ENCODE measurements around the gene NEO1.

NEO1 gene

DNA sequence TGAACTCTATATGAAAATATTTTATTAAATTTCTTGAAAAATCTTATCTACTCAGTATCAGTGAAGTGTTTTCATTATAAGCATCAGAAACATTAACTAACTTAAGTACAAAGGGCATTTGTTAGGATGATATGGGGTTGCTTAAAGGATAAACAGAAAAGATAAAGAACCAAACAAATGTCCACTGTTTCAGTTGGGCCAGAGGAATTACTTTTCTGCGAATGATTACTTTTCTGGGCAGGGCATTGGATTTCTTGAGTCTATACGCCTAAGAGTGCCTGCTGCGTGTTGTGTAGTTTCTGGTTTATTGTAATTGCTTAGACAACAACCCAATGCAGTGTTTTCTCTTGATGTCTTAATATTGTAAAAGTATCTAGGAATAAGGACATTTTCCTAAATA lies 52.8 kb downstream of the NEO1 start:
- TF ChIP-seq, protein P1, sequence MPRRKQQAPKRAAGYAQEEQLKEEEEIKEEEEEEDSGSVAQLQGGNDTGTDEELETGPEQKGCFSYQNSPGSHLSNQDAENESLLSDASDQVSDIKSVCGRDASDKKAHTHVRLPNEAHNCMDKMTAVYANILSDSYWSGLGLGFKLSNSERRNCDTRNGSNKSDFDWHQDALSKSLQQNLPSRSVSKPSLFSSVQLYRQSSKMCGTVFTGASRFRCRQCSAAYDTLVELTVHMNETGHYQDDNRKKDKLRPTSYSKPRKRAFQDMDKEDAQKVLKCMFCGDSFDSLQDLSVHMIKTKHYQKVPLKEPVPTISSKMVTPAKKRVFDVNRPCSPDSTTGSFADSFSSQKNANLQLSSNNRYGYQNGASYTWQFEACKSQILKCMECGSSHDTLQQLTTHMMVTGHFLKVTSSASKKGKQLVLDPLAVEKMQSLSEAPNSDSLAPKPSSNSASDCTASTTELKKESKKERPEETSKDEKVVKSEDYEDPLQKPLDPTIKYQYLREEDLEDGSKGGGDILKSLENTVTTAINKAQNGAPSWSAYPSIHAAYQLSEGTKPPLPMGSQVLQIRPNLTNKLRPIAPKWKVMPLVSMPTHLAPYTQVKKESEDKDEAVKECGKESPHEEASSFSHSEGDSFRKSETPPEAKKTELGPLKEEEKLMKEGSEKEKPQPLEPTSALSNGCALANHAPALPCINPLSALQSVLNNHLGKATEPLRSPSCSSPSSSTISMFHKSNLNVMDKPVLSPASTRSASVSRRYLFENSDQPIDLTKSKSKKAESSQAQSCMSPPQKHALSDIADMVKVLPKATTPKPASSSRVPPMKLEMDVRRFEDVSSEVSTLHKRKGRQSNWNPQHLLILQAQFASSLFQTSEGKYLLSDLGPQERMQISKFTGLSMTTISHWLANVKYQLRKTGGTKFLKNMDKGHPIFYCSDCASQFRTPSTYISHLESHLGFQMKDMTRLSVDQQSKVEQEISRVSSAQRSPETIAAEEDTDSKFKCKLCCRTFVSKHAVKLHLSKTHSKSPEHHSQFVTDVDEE (CRISPR knock-in tag; IDR thresholded peaks at IDR 0.05) = no peak
- TF ChIP-seq CSRNP3 (CRISPR knock-in tag; IDR thresholded peaks at IDR 0.05) (no peak), SNAI2 (CRISPR knock-in tag; IDR thresholded peaks at IDR 0.05) (no peak), ARNTL (CRISPR knock-in tag; IDR thresholded peaks at IDR 0.05; ENCODE audit: borderline replicate concordance, low read depth) (no peak), ZNF565 (CRISPR knock-in tag; conservative IDR thresholded peaks at IDR 0.05; ENCODE audit: low read depth) (no peak), ZNF70 (CRISPR knock-in tag; IDR thresholded peaks at IDR 0.05) (no peak), OSR1 (CRISPR knock-in tag; IDR thresholded peaks at IDR 0.05) (no peak), ZNF8 (CRISPR knock-in tag; IDR thresholded peaks at IDR 0.05) (no peak), PPARA (CRISPR knock-in tag; IDR thresholded peaks at IDR 0.05; ENCODE audit: borderline replicate concordance) (no peak), TOX (CRISPR knock-in tag; IDR thresholded peaks at IDR 0.05; ENCODE audit: borderline replicate concordance) (no peak), TCF4 (CRISPR knock-in tag; IDR thresholded peaks at IDR 0.05; ENCODE audit: borderline replicate concordance) (no peak), POU6F1 (CRISPR knock-in tag; IDR thresholded peaks at IDR 0.05; ENCODE audit: borderline replicate concordance, low read depth) (no peak), CSDC2 (CRISPR knock-in tag; IDR thresholded peaks at IDR 0.05) (no peak), BACH2 (CRISPR knock-in tag; IDR thresholded peaks at IDR 0.05; ENCODE audit: borderline replicate concordance) (no peak), ZFP3 (CRISPR knock-in tag; IDR thresholded peaks at IDR 0.05) (no peak), ISL1 (CRISPR knock-in tag; IDR thresholded peaks at IDR 0.05) (no peak)
- no peak for ATAC-seq

DNA sequence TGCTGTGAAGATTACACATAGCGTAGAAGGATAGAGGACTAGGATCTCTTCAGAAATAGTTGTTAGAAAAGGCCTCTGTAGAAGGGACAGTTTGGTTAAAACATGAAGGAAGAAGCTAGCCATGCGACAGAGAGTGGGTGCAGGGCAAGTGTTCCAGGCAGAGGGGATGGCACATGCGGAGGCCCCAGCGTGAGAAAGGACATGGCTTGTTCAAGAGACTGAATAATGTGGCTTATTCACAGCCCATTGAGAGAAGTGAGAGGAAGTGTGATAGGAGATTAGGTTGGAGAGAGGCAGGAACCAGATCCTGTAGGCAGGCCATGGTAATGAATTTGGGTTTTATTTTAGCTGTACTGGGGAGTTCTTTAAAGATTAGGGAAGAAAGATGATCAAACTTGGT lies 56.4 kb downstream of the NEO1 start:
- TF ChIP-seq TOX (CRISPR knock-in tag; IDR thresholded peaks at IDR 0.05; ENCODE audit: borderline replicate concordance) (no peak), ISL1 (CRISPR knock-in tag; IDR thresholded peaks at IDR 0.05) (no peak), ZC3H10 (CRISPR knock-in tag; IDR thresholded peaks at IDR 0.05) (no peak)
- TF ChIP-seq, protein P1 (CRISPR knock-in tag; IDR thresholded peaks at IDR 0.05) = no peak

DNA sequence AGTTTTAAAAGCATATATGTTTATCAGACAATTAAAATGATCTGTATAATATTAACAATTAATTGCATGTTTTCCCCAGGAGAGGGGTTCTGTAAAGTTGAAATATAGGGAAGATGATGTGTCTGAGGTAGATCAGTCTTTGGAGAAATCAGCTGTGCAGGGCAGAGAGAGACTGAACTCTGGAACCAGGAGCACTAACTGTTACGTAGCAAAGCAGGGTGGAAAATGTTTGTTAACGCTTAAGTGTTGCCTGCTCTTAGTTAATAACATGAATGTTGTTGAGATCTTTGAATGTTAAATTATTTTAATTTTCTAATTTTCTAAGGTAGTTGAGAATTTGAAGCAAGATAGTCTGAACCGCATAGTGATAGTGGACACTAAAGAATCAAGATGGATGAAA lies 57.5 kb downstream of the NEO1 start:
- ATAC-seq = no peak
- TF ChIP-seq ZNF565 (CRISPR knock-in tag; conservative IDR thresholded peaks at IDR 0.05; ENCODE audit: low read depth) (no peak), TOX (CRISPR knock-in tag; IDR thresholded peaks at IDR 0.05; ENCODE audit: borderline replicate concordance) (no peak), ZNF8 (CRISPR knock-in tag; IDR thresholded peaks at IDR 0.05) (no peak), TCF4 (CRISPR knock-in tag; IDR thresholded peaks at IDR 0.05; ENCODE audit: borderline replicate concordance) (no peak), ZC3H10 (CRISPR knock-in tag; IDR thresholded peaks at IDR 0.05) (no peak), RARB (CRISPR knock-in tag; IDR thresholded peaks at IDR 0.05) (no peak), SNAI2 (CRISPR knock-in tag; IDR thresholded peaks at IDR 0.05) (no peak), CSRNP3 (CRISPR knock-in tag; IDR thresholded peaks at IDR 0.05) (no peak), ISL1 (CRISPR knock-in tag; IDR thresholded peaks at IDR 0.05) (no peak), ESRRG (CRISPR knock-in tag; IDR thresholded peaks at IDR 0.05) (no peak)
- TF ChIP-seq, protein P2, sequence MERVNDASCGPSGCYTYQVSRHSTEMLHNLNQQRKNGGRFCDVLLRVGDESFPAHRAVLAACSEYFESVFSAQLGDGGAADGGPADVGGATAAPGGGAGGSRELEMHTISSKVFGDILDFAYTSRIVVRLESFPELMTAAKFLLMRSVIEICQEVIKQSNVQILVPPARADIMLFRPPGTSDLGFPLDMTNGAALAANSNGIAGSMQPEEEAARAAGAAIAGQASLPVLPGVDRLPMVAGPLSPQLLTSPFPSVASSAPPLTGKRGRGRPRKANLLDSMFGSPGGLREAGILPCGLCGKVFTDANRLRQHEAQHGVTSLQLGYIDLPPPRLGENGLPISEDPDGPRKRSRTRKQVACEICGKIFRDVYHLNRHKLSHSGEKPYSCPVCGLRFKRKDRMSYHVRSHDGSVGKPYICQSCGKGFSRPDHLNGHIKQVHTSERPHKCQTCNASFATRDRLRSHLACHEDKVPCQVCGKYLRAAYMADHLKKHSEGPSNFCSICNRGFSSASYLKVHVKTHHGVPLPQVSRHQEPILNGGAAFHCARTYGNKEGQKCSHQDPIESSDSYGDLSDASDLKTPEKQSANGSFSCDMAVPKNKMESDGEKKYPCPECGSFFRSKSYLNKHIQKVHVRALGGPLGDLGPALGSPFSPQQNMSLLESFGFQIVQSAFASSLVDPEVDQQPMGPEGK (CRISPR knock-in tag; IDR thresholded peaks at IDR 0.05; ENCODE audit: borderline replicate concordance) = no peak
- TF ChIP-seq, protein P1 (CRISPR knock-in tag; IDR thresholded peaks at IDR 0.05) = no peak

More for the DNA sequence above, 56.4 kb downstream of the NEO1 start:
- ATAC-seq = no peak
